MCF 10A (cell line): ENCODE data around the gene GATA5. TPM values are rescaled to one million over a fixed set of nuclear protein-coding genes. Genes with fewer than 3 reads are reported as not detected.

Experiments used
- BruUV-seq: library from RNA; stranded (reverse); fragments of 400-500 nt; replicated peaks from 2 replicates; lab custom pipeline; 2021; lab: Mats Ljungman, UMichigan
- CTCF ChIA-PET: fragments of 300-600 bp; sonication (Branson Sonifier 250); formaldehyde crosslinking; extraction: SDS; loops from one replicate; lab custom pipeline; 2021; ENCODE audit warnings: antibody characterized with exemption, inconsistent platforms; lab: Yijun Ruan, JAX
- POLR2A ChIA-PET: fragments of 300-600, 350-650 bp; sonication (Branson Sonifier 250); formaldehyde crosslinking; extraction: SDS; loops from one replicate; lab custom pipeline; 2020; ENCODE audit warnings: antibody characterized with exemption, inconsistent platforms; lab: Yijun Ruan, JAX
- DNase-seq: peaks from one replicate; pipeline ENCODE4 v3.0.0-alpha.2; 2018; ENCODE audit not compliant: unreplicated experiment
- H3K27ac Mint-ChIP-seq: one replicate; pipeline ENCODE4 v1.8.0; 2022; ENCODE audit warnings: mild to moderate bottlenecking, low read depth, mixed read lengths; ENCODE audit not compliant: unreplicated experiment
- H3K27me3 Mint-ChIP-seq: one replicate; pipeline ENCODE4 v1.8.0; 2022; ENCODE audit warnings: mixed read lengths; ENCODE audit not compliant: insufficient read depth, unreplicated experiment
- H3K36me3 Mint-ChIP-seq: one replicate; pipeline ENCODE4 v1.8.0; 2022; ENCODE audit warnings: mild to moderate bottlenecking, moderate library complexity, mixed read lengths; ENCODE audit not compliant: insufficient read depth, unreplicated experiment
- H3K4me1 Mint-ChIP-seq: one replicate; pipeline ENCODE4 v1.8.0; 2022; ENCODE audit warnings: mixed read lengths; ENCODE audit not compliant: insufficient read depth, unreplicated experiment
- H3K4me3 Mint-ChIP-seq: one replicate; pipeline ENCODE4 v1.8.0; 2022; ENCODE audit warnings: mild to moderate bottlenecking, moderate library complexity, mixed read lengths; ENCODE audit not compliant: unreplicated experiment
- H3K9me3 Mint-ChIP-seq: one replicate; pipeline ENCODE4 v1.8.0; 2022; ENCODE audit warnings: mixed read lengths; ENCODE audit not compliant: unreplicated experiment
- intact Hi-C: fragments of 100-400 bp; cut with micrococcal nuclease; formaldehyde crosslinking; loops from 2 replicates; pipeline ENCODE4 v1.14.1; 2022
- total RNA-seq: library from RNA; stranded (reverse); gene quantifications from 2 replicates; pipeline ENCODE4 v1.2.3, GENCODE V29; 2022
- TF ChIP-seq, protein P1 (sequence below): fragments of 200-600 bp; IDR thresholded peaks from one replicate; pipeline ENCODE4 v1.8.0; 2022; ENCODE audit warnings: antibody characterized with exemption, mild to moderate bottlenecking; ENCODE audit not compliant: unreplicated experiment

Gene GATA5
- total RNA-seq, 1 experiment from 2014 or later: not detected

GRCh38 chr20:62505337-62506045 lies 29.7 kb upstream of the GATA5 start:
- TF ChIP-seq, protein P1, sequence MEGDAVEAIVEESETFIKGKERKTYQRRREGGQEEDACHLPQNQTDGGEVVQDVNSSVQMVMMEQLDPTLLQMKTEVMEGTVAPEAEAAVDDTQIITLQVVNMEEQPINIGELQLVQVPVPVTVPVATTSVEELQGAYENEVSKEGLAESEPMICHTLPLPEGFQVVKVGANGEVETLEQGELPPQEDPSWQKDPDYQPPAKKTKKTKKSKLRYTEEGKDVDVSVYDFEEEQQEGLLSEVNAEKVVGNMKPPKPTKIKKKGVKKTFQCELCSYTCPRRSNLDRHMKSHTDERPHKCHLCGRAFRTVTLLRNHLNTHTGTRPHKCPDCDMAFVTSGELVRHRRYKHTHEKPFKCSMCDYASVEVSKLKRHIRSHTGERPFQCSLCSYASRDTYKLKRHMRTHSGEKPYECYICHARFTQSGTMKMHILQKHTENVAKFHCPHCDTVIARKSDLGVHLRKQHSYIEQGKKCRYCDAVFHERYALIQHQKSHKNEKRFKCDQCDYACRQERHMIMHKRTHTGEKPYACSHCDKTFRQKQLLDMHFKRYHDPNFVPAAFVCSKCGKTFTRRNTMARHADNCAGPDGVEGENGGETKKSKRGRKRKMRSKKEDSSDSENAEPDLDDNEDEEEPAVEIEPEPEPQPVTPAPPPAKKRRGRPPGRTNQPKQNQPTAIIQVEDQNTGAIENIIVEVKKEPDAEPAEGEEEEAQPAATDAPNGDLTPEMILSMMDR: no peak
- no peak for DNase-seq
- no TSS peak for BruUV-seq
- intact Hi-C loops: no loop called here
- CTCF ChIA-PET: interaction anchor here (0.5 to 0.7 kb wide), 3 partner anchors 35 to 1574 kb away, joined by 3 read pairs; partner anchors contain the start of gene RGS19
- Mint-ChIP-seq H3K9me3 (peaks cover 8% of the 10 kb centered on the region), H3K4me3 (no peak overlapping the region), H3K27ac (no peak overlapping the region), H3K4me1 (peaks cover 15% of the 10 kb centered on the region), H3K36me3 (no peaks in the 10 kb centered on the region), H3K27me3 (no peaks in the 10 kb centered on the region)
- POLR2A ChIA-PET: no interaction called here

GRCh38 chr20:62504323-62504722 lies 28.5 kb upstream of the GATA5 start:
- no peaks in the 10 kb centered on the region for H3K27me3 Mint-ChIP-seq
- no peaks in the 10 kb centered on the region for H3K36me3 Mint-ChIP-seq
- intact Hi-C loops: loop anchor here (5.0 kb wide), 1 partner anchor 98 kb away; no protein-coding TSS in a partner anchor

DNA sequence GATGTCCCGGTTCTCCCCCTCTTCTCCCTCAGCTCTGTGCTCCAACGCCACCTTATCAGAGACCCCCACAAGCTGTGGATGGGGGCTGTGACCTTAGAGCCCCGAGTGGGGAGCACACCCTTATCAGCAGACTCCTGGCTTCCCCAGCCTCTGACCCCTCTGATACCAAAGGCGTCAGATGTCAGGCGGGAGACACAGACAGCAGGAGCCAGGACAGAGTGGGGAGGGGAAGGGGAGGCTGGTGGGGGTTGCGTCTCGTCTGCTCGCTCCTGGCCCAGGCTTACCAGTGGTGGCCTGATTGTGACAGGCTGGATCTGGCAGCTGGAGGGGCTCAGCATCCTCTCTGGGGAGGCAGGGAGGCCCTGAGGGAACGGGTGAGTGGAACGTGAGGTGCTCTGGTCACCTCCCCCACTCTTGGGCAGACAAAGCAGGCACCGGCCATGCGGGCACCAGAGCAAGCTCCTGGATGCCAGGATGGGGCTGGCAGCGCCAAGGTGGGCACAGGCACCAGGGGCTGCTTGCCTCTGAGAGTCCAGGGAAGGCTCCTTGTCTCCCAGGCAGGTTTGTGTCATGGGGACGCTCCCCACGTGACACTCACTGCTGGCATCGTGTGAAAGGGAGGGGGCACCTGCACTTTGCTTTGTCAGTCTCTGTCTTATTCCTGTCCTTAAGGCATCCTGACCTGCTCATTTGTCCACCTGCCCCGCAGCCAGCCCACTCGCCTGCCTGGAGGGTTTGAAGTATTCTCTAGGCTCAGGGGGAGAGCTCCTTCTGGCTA lies 27.8 kb upstream of the GATA5 start:
- Mint-ChIP-seq H3K4me1 (peaks cover 19% of the 10 kb centered on the region), H3K27ac (no peak overlapping the region), H3K4me3 (no peak overlapping the region), H3K27me3 (no peaks in the 10 kb centered on the region), H3K9me3 (peaks cover 8% of the 10 kb centered on the region), H3K36me3 (no peaks in the 10 kb centered on the region)
- TF ChIP-seq, protein P1: no peak
- no TSS peak for BruUV-seq
- DNase-seq: no peak
- intact Hi-C loops: loop anchor here (5.0 kb wide), 1 partner anchor 99 kb away; no protein-coding TSS in a partner anchor
- ChIA-PET POLR2A (interaction anchor here (0.7 to 1.3 kb wide), 3 partner anchors 113 to 340 kb away, joined by 3 read pairs; no protein-coding TSS in a partner anchor), CTCF (interaction anchor here (0.5 to 2.9 kb wide), 6 partner anchors 60 to 287 kb away, joined by 3 to 17 read pairs (median 3); no protein-coding TSS in a partner anchor)

More at GRCh38 chr20:62504323-62504722, 28.5 kb upstream of the GATA5 start:
- H3K4me3 Mint-ChIP-seq: no peak overlapping the region
- peaks cover 8% of the 10 kb centered on the region for H3K9me3 Mint-ChIP-seq
- no peak overlapping the region for H3K27ac Mint-ChIP-seq
- POLR2A ChIA-PET: interaction anchor here (1.3 kb wide), 1 partner anchor 119 kb away, joined by 3 read pairs; no protein-coding TSS in a partner anchor
- peaks cover 19% of the 10 kb centered on the region for H3K4me1 Mint-ChIP-seq
- CTCF ChIA-PET: interaction anchor here (0.5 kb wide), 1 partner anchor 285 kb away, joined by 3 read pairs; no protein-coding TSS in a partner anchor
- TF ChIP-seq, protein P1: no peak
- DNase-seq: no peak
- BruUV-seq: no TSS peak
